ENCODE results near the gene REC8. TPM values are rescaled to one million over a fixed set of nuclear protein-coding genes. Genes with fewer than 3 reads are reported as not detected.

REC8 gene
- total and polyA plus RNA-seq, 10 of the 15 experiments (the other 5 are each of a cell fraction or from before 2014, with no cell fraction given) = 4.2 to 76.9 (median 29.1) TPM

- ATAC-seq = no peak
- SMC1A ChIA-PET (ENCODE audit: uncharacterized antibody, unreplicated experiment) = no interaction called here
- in situ Hi-C loops (cut with MboI) = no loop called here
Observed at GRCh38 chr14:24190416-24190815, 18.5 kb downstream of the REC8 start.

More at GRCh38 chr14:24190416-24190815, 18.5 kb downstream of the REC8 start:
- Histone ChIP-seq H3K4me2 (ENCODE audit: control insufficient read depth, insufficient read depth) (no peak overlapping the region), H4K20me1 (ENCODE audit: control insufficient read depth, insufficient read depth) (no peaks in the 10 kb centered on the region), H3K27ac (ENCODE audit: control insufficient read depth, insufficient read depth) (no peak overlapping the region), H2AFZ (ENCODE audit: control insufficient read depth, low read depth, low read length) (no peak overlapping the region), H3K4me1 (ENCODE audit: control insufficient read depth, insufficient read depth, low read length) (peaks cover 9% of the 10 kb centered on the region), H3K9ac (ENCODE audit: control insufficient read depth, insufficient read depth, low read length) (no peak overlapping the region), H3K9me3 (replicated peaks; ENCODE audit: control insufficient read depth, insufficient read depth, low read length) (no peaks in the 10 kb centered on the region), H3K27me3 (replicated peaks in 1 of 2; ENCODE audit: control insufficient read depth in 2 of 2, insufficient read depth in 2 of 2, low read length in 1 of 2) (no peaks in the 10 kb centered on the region), H3K79me2 (ENCODE audit: control insufficient read depth, insufficient read depth, low read length) (peaks cover 37% of the 10 kb centered on the region), H3K36me3 (ENCODE audit: control insufficient read depth in 2 of 2, insufficient read depth in 2 of 2, low read length in 1 of 2) (peaks cover 2 to 17% of the 10 kb centered on the region in 2 experiments), H3K4me3 (no peak overlapping the region)
- no peak for DNase-seq (ENCODE audit: low read depth, low spot score)
- intact Hi-C loops (cut with micrococcal nuclease; ENCODE audit: unreplicated experiment) = no loop called here
- ChIA-PET CTCF (interaction anchor here (1.2 to 2.2 kb wide), 2 partner anchors 52 to 106 kb away, joined by 3 to 7 read pairs; partner anchors contain the start of gene TINF2), RAD21 (ENCODE audit: unreplicated experiment) (no interaction called here), POLR2A (interaction anchor here (1.0 to 2.5 kb wide), 3 partner anchors 23 to 65 kb away, joined by 3 to 10 read pairs (median 3); partner anchors contain the start of genes CHMP4A, PSME2 and RNF31)
- TF ChIP-seq, protein P1, sequence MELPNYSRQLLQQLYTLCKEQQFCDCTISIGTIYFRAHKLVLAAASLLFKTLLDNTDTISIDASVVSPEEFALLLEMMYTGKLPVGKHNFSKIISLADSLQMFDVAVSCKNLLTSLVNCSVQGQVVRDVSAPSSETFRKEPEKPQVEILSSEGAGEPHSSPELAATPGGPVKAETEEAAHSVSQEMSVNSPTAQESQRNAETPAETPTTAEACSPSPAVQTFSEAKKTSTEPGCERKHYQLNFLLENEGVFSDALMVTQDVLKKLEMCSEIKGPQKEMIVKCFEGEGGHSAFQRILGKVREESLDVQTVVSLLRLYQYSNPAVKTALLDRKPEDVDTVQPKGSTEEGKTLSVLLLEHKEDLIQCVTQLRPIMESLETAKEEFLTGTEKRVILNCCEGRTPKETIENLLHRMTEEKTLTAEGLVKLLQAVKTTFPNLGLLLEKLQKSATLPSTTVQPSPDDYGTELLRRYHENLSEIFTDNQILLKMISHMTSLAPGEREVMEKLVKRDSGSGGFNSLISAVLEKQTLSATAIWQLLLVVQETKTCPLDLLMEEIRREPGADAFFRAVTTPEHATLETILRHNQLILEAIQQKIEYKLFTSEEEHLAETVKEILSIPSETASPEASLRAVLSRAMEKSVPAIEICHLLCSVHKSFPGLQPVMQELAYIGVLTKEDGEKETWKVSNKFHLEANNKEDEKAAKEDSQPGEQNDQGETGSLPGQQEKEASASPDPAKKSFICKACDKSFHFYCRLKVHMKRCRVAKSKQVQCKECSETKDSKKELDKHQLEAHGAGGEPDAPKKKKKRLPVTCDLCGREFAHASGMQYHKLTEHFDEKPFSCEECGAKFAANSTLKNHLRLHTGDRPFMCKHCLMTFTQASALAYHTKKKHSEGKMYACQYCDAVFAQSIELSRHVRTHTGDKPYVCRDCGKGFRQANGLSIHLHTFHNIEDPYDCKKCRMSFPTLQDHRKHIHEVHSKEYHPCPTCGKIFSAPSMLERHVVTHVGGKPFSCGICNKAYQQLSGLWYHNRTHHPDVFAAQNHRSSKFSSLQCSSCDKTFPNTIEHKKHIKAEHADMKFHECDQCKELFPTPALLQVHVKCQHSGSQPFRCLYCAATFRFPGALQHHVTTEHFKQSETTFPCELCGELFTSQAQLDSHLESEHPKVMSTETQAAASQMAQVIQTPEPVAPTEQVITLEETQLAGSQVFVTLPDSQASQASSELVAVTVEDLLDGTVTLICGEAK (IDR thresholded peaks at IDR 0.05; ENCODE audit: borderline replicate concordance) = no peak
- TF ChIP-seq POLR2AphosphoS5 (IDR thresholded peaks at IDR 0.05; ENCODE audit: low read length) (no peak), WRNIP1 (IDR thresholded peaks at IDR 0.05; ENCODE audit: borderline replicate concordance, low read depth, low read length) (no peak), GABPA (IDR thresholded peaks at IDR 0.05; ENCODE audit: low read depth) (no peak), STAT1 (conservative IDR thresholded peaks at IDR 0.05) (no peak), DPF2 (IDR thresholded peaks at IDR 0.05) (no peak), TAF1 (IDR thresholded peaks at IDR 0.05; ENCODE audit: borderline replicate concordance, low read depth, low read length) (no peak), SMAD5 (IDR thresholded peaks at IDR 0.05; ENCODE audit: low read depth) (no peak), KAT2A (conservative IDR thresholded peaks at IDR 0.05; ENCODE audit: control insufficient read depth, low read depth, low read length) (no peak), ZNF217 (IDR thresholded peaks at IDR 0.05) (no peak), NR2C1 (IDR thresholded peaks at IDR 0.05) (no peak), ZNF622 (IDR thresholded peaks at IDR 0.05) (no peak), REST (IDR thresholded peaks at IDR 0.05; ENCODE audit: low read depth, low read length) (no peak), ETV6 (conservative IDR thresholded peaks at IDR 0.05 in 1 of 2, IDR thresholded peaks at IDR 0.05 in 1 of 2; ENCODE audit: borderline replicate concordance in 1 of 2, low read depth in 1 of 2) (no peak)
- TF ChIP-seq, protein P2, sequence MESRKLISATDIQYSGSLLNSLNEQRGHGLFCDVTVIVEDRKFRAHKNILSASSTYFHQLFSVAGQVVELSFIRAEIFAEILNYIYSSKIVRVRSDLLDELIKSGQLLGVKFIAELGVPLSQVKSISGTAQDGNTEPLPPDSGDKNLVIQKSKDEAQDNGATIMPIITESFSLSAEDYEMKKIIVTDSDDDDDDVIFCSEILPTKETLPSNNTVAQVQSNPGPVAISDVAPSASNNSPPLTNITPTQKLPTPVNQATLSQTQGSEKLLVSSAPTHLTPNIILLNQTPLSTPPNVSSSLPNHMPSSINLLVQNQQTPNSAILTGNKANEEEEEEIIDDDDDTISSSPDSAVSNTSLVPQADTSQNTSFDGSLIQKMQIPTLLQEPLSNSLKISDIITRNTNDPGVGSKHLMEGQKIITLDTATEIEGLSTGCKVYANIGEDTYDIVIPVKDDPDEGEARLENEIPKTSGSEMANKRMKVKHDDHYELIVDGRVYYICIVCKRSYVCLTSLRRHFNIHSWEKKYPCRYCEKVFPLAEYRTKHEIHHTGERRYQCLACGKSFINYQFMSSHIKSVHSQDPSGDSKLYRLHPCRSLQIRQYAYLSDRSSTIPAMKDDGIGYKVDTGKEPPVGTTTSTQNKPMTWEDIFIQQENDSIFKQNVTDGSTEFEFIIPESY (IDR thresholded peaks at IDR 0.05) = no peak
- no TSS peak for BruUV-seq (replicated peaks)
- FAIRE-seq = no peak
- WGBS (ENCODE audit: insufficient coverage, insufficient replicate concordance, low lambda C conversion rate, missing lambda C conversion rate) = 83% methylated on average over 10 of the region's 10 CpGs
